Vagina (tissue), 2 donors: Measurements from ENCODE around the gene FHIT. TPM values are rescaled to one million over a fixed set of nuclear protein-coding genes. Genes with fewer than 3 reads are reported as not detected.

Experiments used
- DNase-seq, 2 donors: peaks; one replicate each; pipeline ENCODE4 v3.0.0-alpha.2; 2017; ENCODE audit errors: extremely low spot score in 2 of 2
- H3K27ac ChIP-seq: fragments of 200-600 bp; sonication (generic); one replicate; pipeline ENCODE4 v1.5.1; 2019
- H3K27me3 ChIP-seq: fragments of 200-600 bp; sonication (generic); one replicate; pipeline ENCODE4 v1.5.1; 2019
- H3K36me3 ChIP-seq, 2 donors: fragments of 200-600 bp; sonication (generic); one replicate each; pipeline ENCODE4 v1.5.1; 2017 to 2019
- H3K4me1 ChIP-seq: fragments of 200-600 bp; sonication (generic); one replicate; pipeline ENCODE4 v1.5.1; 2019
- H3K4me3 ChIP-seq, 2 donors: fragments of 200-600 bp; sonication (generic); 1 replicate in 1 of 2; 2 replicates in 1 of 2; pipeline ENCODE4 v1.5.1; 2016 to 2019
- H3K9me3 ChIP-seq: fragments of 200-600 bp; sonication (generic); one replicate; pipeline ENCODE4 v1.5.1; 2019
- CTCF ChIP-seq, 3 experiments: fragments of 450-650 bp in 2 of 3; fragments of 200-600 bp in 1 of 3; sonication (generic) in 1 of 3; IDR thresholded peaks; one replicate each; pipeline ENCODE4 v1.5.1; 2017 to 2019; ENCODE audit warnings: antibody characterized with exemption in 3 of 3, mild to moderate bottlenecking in 2 of 3, moderate library complexity in 2 of 3
- POLR2A ChIP-seq, 2 donors: fragments of 450-650 bp; IDR thresholded peaks; one replicate each; pipeline ENCODE4 v1.6.1; 2017; ENCODE audit warnings: antibody characterized with exemption in 2 of 2, mild to moderate bottlenecking in 2 of 2, moderate library complexity in 2 of 2
- POLR2AphosphoS5 ChIP-seq, 2 donors: sonication (generic); formaldehyde crosslinking; IDR thresholded peaks; one replicate each; pipeline ENCODE4 v1.9.0; 2017; ENCODE audit warnings: antibody characterized with exemption in 2 of 2, mild to moderate bottlenecking in 2 of 2, low read depth in 1 of 2; ENCODE audit not compliant: insufficient read depth in 1 of 2
- intact Hi-C: fragments of 100-400 bp; cut with DNase I; formaldehyde crosslinking; loops from one replicate; pipeline ENCODE4 v1.15.1; 2023
- total RNA-seq: library from RNA; depleted of rRNA; stranded (reverse); fragments of >200 nt; gene quantifications from one replicate; pipeline ENCODE4 v1.2.3, GENCODE V29; 2016

Gene FHIT
- total RNA-seq, 1 donor from 2014 or later, result 7.9 TPM

DNA sequence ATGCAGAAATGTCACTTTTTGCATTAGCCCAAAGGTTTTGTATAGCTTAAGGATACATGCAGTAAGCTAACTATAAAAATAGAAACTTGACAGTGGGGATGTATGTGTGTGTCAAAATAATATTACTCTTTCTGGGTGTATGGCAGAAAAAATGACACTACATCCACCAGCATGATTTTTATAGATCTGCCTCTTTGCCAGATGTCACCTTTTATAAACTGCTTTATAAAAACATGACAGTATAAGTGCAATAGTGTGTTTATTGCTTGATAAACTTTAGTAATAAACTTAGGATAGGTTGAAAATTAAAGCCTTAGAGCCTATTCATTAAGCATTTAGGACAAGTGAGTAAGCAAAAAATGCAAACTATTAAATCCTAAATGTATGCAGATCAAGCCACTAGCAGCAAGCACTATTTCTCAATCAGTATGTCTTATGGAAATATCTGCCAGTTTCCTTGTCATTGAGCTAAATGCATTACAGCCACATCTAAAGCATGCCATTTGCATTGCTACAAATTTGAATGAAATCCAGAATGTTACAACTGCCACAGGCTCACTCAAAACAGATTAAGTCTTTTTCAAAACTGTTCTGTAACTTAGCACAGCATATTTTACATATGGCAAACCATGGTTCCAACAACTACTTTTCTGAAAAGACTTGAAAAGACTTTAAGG is 935.0 kb downstream of the FHIT start:
- no peak for DNase-seq
- Histone ChIP-seq H3K9me3 (no peaks in the 10 kb centered on the region), H3K27ac (no peak overlapping the region), H3K36me3 (no peaks in the 10 kb centered on the region), H3K4me1 (no peaks in the 10 kb centered on the region), H3K27me3 (no peaks in the 10 kb centered on the region), H3K4me3 (no peak overlapping the region)
- intact Hi-C loops, result no loop called here
- TF ChIP-seq CTCF (IDR thresholded peaks at IDR 0.05) (no peak), POLR2AphosphoS5 (IDR thresholded peaks at IDR 0.05; ENCODE audit: insufficient read depth in 1 of 2, low read depth in 1 of 2) (no peak), POLR2A (IDR thresholded peaks at IDR 0.05) (no peak)

DNA sequence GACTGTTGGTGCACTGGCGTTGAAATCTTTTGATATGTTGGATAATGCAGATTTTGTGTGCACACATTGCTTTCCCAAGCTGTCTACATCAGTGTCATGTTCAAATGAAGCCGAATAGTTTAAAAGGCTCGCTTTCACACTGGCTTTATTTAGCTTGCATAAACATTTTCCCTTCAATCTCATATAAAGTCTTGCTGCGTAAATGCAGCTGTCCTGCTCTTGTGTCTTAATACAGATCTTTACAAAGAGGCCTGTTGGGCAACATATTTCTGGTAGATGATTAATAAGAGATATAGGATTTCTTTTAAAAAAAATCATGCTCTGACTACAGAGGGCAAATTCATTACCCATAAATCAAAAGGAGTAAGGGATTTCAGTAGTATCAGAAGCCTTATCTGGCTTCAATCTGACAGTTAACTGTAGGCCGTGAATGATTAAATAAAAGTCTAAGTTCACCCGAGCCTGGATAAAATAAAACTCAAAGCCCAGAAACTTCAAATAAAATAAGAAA is 937.2 kb downstream of the FHIT start:
- no peak overlapping the region for H3K27ac ChIP-seq
- no peak for TF ChIP-seq POLR2AphosphoS5 (IDR thresholded peaks at IDR 0.05; ENCODE audit: insufficient read depth in 1 of 2, low read depth in 1 of 2)
- no peak for TF ChIP-seq CTCF (IDR thresholded peaks at IDR 0.05)
- TF ChIP-seq POLR2A (IDR thresholded peaks at IDR 0.05), result no peak
- H3K27me3 ChIP-seq, result no peaks in the 10 kb centered on the region
- H3K9me3 ChIP-seq, result no peaks in the 10 kb centered on the region
- DNase-seq, result no peak
- no peaks in the 10 kb centered on the region for H3K36me3 ChIP-seq
- no peak overlapping the region for H3K4me3 ChIP-seq
- no peaks in the 10 kb centered on the region for H3K4me1 ChIP-seq
- intact Hi-C loops, result no loop called here

- TF ChIP-seq POLR2A (IDR thresholded peaks at IDR 0.05), result no peak
- TF ChIP-seq POLR2AphosphoS5 (IDR thresholded peaks at IDR 0.05; ENCODE audit: insufficient read depth in 1 of 2, low read depth in 1 of 2), result no peak
- TF ChIP-seq CTCF (IDR thresholded peaks at IDR 0.05), result no peak
- no peak for DNase-seq
- Histone ChIP-seq H3K9me3 (no peaks in the 10 kb centered on the region), H3K27ac (no peak overlapping the region), H3K4me3 (no peak overlapping the region), H3K36me3 (no peaks in the 10 kb centered on the region), H3K4me1 (no peaks in the 10 kb centered on the region), H3K27me3 (no peaks in the 10 kb centered on the region)
- intact Hi-C loops, result no loop called here
These were observed 937.9 kb downstream of the FHIT start for GRCh38 chr3:60313231-60313798.

DNA sequence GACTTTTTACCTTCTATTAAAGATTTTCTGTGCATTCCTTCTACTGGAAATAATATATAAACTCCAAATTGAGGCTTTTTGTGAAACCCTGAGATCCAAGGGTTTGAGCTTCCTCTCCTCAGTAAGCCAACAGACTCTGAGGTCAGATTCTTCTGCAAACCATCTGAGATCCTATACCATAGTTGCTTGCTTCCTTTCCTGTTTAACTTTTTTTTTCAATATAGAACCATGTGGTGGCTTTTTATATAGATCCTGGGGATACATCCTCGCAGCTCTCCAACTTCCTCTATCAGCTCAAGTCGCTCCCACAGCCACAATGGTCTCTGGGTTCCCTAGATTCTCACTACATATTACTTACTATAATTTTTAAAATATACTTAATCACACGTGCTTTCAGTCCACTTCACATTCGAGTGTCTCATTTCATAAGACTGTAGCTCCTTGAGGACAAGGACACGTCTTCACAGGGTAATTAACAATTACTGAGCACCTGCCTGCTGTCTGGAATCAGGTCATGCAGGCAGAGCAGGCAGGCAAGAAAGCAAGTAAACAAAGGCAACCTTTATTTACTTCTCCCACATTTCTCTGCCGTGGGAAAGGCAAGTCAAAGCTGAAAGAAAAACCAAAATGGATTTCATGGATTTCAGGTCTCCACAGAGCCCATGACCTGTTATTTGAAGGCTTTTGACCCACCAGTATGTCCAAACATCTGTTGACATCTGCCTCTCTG is 941.5 kb downstream of the FHIT start:
- Histone ChIP-seq H3K36me3 (no peaks in the 10 kb centered on the region), H3K27me3 (no peaks in the 10 kb centered on the region), H3K9me3 (no peaks in the 10 kb centered on the region), H3K27ac (no peak overlapping the region), H3K4me3 (no peak overlapping the region), H3K4me1 (no peaks in the 10 kb centered on the region)
- no peak for DNase-seq
- intact Hi-C loops, result loop anchor here (10.0 kb wide), 1 partner anchor 1065 kb away; no protein-coding TSS in a partner anchor
- no peak for TF ChIP-seq POLR2A (IDR thresholded peaks at IDR 0.05)
- TF ChIP-seq CTCF (IDR thresholded peaks at IDR 0.05), result no peak
- TF ChIP-seq POLR2AphosphoS5 (IDR thresholded peaks at IDR 0.05; ENCODE audit: insufficient read depth in 1 of 2, low read depth in 1 of 2), result no peak
